Loucy (cell line): ENCODE results near the gene ADAM30.

Experiments
- EZH2phosphoT487 ChIP-seq: fragments of 200-600 bp; IDR thresholded peaks from 2 replicates; pipeline ENCODE4 v1.6.1; 2018; ENCODE audit warnings: antibody characterized with exemption, mild to moderate bottlenecking, moderate library complexity, borderline replicate concordance
- TF ChIP-seq, protein P1 (sequence below): fragments of 200-600 bp; sonication (generic); conservative IDR thresholded peaks from 2 replicates; pipeline ENCODE4 v1.5.1; 2014; ENCODE audit warnings: mild to moderate bottlenecking, antibody characterized with exemption, low read length

DNA sequence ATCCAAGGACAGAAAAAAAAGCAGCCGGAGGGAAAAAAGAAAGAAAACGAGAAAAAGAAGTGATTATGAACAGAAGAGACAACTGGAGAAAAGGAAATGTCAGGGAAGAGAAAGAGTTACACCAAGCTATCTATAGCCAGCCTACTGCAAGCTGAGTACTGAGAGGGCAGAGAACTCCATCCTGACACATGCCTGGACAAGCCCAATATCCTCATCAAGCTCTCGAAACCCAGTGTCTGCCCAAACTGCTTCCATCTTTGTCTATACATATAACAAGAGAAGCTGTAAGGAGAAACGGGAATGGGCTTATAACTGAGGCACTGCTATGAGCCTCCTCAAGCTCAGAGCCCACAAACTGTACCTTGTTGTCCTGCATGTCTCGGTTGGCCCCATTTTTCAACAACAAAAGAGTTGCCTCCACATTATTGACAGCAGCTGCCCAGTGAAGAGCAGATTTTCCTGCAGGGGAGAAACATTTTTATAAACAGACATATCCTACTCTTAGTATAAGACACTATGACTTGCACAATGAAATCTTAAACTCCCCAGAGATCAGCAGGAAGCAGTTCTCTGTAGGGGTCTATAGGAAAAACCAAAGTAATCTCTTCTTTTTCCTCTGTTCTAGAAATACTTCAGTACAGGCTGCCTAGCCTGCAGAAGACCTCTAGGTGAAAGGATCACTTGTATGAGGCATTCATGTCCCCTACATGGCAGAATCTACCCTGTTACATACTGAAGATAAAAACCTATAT is 21.2 kb upstream of the ADAM30 start:
- TF ChIP-seq, protein P1, sequence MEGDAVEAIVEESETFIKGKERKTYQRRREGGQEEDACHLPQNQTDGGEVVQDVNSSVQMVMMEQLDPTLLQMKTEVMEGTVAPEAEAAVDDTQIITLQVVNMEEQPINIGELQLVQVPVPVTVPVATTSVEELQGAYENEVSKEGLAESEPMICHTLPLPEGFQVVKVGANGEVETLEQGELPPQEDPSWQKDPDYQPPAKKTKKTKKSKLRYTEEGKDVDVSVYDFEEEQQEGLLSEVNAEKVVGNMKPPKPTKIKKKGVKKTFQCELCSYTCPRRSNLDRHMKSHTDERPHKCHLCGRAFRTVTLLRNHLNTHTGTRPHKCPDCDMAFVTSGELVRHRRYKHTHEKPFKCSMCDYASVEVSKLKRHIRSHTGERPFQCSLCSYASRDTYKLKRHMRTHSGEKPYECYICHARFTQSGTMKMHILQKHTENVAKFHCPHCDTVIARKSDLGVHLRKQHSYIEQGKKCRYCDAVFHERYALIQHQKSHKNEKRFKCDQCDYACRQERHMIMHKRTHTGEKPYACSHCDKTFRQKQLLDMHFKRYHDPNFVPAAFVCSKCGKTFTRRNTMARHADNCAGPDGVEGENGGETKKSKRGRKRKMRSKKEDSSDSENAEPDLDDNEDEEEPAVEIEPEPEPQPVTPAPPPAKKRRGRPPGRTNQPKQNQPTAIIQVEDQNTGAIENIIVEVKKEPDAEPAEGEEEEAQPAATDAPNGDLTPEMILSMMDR, result no peak
- TF ChIP-seq EZH2phosphoT487, result no peak
